ENCODE measurements around the gene SERGEF.
"Not testable (repeated sequence)": the region's sequence is repeated elsewhere in the genome, so short reads cannot be mapped to it uniquely, and the experiment has no call there.

SERGEF gene

DNA sequence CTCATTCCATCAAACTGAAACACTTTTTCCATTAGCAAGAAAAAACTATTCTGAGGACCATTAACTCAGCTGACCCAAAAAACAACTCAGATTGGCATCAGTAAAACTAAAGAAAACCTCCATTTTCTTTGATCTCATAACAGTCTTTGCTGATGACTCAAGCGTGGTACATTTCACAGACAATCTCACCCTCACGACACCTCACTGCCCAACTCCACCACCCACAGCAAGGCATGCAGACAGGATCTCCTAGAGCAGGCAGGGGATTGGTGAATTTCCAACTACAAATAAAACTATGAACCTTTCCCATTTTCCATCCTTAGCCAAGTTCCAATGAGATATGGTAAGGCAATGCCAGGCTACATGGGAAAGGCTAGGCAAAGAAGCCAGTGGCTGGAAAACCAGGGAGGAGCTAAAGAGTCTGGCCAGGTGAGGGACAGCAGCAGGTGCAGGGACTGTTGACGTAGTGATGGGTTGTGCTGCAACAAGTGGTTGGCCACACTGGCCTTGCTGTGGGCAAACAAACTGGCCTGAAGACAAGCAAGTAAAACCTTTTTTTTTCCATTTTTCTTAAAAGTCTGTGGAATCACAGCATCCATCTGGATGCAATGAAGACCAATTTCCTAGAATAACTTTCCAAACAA is 97.2 kb downstream of the SERGEF start:
- in situ Hi-C loops (cut with MboI; ENCODE audit: low sequenced_read_pairs): no loop called here

GRCh38 chr11:17914957-17915356 is 97.9 kb downstream of the SERGEF start:
- in situ Hi-C loops (cut with MboI; ENCODE audit: low sequenced_read_pairs): no loop called here

- in situ Hi-C loops (cut with MboI; ENCODE audit: low sequenced_read_pairs): no loop called here
These were observed 105.8 kb downstream of the SERGEF start for GRCh38 chr11:17907046-17907445.

DNA sequence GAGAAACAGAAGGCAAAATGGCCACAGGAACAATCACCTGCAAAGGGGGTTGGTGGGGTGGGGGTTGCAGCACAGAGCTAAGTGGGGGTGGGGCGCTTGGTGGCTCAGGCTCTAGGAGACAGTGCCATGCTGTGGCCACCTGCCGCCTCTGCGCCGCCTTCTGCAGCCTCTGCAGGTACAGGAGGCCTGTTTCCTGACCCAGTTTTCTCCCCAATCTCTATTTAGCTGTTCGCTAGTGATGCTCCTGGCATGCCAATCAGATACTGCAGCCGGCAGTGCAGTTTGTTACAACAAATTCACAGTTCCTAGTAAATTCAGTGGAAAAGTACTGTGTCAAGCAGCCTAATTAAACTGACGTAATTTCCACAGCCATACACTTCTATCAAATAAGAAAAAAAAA is 106.4 kb downstream of the SERGEF start:
- in situ Hi-C loops (cut with MboI; ENCODE audit: low sequenced_read_pairs): no loop called here

GRCh38 chr11:17905477-17905876 is 107.4 kb downstream of the SERGEF start:
- in situ Hi-C loops (cut with MboI; ENCODE audit: low sequenced_read_pairs): no loop called here

GRCh38 chr11:17901481-17901880 is 111.4 kb downstream of the SERGEF start:
- in situ Hi-C loops (cut with MboI; ENCODE audit: low sequenced_read_pairs): no loop called here

GRCh38 chr11:17898782-17899181 is 114.1 kb downstream of the SERGEF start:
- in situ Hi-C loops (cut with MboI; ENCODE audit: low sequenced_read_pairs): no loop called here

GRCh38 chr11:17898071-17898470 is 114.8 kb downstream of the SERGEF start:
- in situ Hi-C loops (cut with MboI; ENCODE audit: low sequenced_read_pairs): no loop called here

- in situ Hi-C loops (cut with MboI; ENCODE audit: low sequenced_read_pairs): no loop called here
These were observed 115.4 kb downstream of the SERGEF start for GRCh38 chr11:17897495-17897894.

- in situ Hi-C loops (cut with MboI; ENCODE audit: low sequenced_read_pairs): not testable (repeated sequence)
These were observed 116.2 kb downstream of the SERGEF start for GRCh38 chr11:17896496-17897151.

GRCh38 chr11:17894929-17895658 is 117.8 kb downstream of the SERGEF start:
- in situ Hi-C loops (cut with MboI; ENCODE audit: low sequenced_read_pairs): no loop called here

DNA sequence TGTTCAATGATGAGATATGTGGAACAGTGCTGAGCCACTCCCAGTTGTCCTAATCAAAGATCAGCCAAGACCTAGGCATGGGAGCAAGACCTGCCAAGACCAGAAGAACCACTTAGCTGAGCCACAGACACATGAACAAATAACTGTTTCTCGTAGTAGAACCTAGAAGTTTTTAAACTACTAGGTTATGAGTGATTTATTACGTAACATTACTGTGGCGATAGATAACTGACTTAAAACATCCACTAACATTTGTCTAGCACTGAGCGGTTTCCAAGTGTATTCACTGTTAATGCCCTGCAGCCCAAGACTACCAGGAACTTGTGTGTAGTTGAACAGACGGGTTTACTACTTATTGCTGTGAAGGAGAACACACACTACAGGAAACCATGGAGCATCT is 120.4 kb downstream of the SERGEF start:
- in situ Hi-C loops (cut with MboI; ENCODE audit: low sequenced_read_pairs): no loop called here

GRCh38 chr11:17890325-17890724 is 122.5 kb downstream of the SERGEF start:
- in situ Hi-C loops (cut with MboI; ENCODE audit: low sequenced_read_pairs): no loop called here

- in situ Hi-C loops (cut with MboI; ENCODE audit: low sequenced_read_pairs): no loop called here
These were observed 125.1 kb downstream of the SERGEF start for GRCh38 chr11:17887779-17888178.

- in situ Hi-C loops (cut with MboI; ENCODE audit: low sequenced_read_pairs): no loop called here
These were observed 128.9 kb downstream of the SERGEF start for GRCh38 chr11:17883946-17884345.

DNA sequence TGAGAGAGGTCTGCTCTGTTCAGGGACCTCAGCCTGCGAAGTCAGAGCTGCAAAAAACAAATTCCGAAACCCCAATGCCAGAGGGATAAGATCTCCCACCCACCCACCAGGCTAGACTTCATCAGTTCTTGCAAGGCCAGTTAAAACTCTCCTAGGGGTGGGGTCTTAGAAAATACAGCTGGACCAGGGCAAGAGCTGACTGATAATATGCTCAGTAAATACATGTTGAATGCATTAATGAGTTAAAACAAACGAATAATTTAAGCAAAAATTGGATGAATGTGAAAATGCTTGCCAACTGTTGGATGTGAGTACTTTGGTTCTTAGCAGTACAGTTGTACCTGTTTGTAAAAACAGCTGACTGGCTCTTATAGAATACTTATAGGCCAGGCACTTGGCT is 129.8 kb downstream of the SERGEF start:
- in situ Hi-C loops (cut with MboI; ENCODE audit: low sequenced_read_pairs): no loop called here

DNA sequence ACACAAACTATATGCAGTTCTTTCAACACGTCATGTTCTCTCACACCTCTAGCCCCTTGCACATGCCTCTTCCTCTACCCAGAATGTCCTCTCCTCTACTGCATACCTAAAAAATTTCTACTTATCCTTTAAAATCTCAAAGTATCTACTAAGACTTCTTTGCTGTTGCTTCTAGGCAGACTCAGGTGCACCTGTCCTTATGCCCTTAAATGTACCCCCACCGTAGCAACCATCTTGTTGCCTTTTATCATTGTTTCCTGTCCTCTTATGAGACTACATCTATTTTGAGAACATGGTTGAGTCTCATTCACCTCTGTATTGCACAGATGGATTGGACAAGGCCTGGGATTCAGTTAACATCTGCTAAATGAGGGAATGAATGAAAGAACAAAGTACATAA is 134.1 kb downstream of the SERGEF start:
- in situ Hi-C loops (cut with MboI; ENCODE audit: low sequenced_read_pairs): no loop called here

- in situ Hi-C loops (cut with MboI; ENCODE audit: low sequenced_read_pairs): no loop called here
These were observed 135.0 kb downstream of the SERGEF start for GRCh38 chr11:17877886-17878285.

DNA sequence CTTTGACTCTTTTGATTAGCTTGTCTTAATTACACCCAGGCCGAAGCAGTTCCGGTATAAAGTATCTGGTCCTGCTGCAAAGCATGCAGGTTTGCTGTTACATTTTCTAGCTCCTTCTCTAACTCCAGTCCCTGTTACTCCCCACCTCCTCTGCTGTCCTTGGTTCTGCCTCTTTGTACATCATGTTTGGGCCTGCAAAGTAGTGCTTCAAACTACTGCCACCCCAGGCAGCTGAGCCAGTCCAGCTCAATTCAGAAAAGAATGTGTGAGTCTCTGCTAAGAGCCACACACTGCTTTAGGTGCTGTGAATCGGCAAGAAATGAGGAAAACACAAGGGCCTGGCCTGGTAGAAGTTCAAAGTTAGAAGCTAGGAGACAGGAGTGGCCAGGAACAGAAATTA is 136.0 kb downstream of the SERGEF start:
- in situ Hi-C loops (cut with MboI; ENCODE audit: low sequenced_read_pairs): no loop called here

DNA sequence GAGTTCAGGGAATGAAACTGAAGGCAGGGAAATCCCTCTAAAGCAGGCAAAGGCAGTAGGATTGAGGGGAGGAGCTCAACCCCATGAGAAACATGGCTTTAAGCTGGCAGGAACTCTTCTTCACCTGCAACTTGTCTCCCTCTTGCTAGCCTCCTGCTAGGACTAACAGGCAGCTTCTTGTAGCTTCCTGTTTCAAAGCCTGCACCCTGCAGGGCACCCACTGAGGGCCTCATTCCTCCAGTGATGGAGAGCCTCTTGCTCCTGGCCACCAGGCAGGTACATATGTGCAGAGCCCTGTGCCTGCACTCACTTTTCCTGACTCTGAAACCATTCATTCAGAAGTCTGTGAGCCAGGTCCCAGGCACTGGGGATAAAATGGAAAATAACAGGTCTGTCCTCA is 137.0 kb downstream of the SERGEF start:
- in situ Hi-C loops (cut with MboI; ENCODE audit: low sequenced_read_pairs): no loop called here

DNA sequence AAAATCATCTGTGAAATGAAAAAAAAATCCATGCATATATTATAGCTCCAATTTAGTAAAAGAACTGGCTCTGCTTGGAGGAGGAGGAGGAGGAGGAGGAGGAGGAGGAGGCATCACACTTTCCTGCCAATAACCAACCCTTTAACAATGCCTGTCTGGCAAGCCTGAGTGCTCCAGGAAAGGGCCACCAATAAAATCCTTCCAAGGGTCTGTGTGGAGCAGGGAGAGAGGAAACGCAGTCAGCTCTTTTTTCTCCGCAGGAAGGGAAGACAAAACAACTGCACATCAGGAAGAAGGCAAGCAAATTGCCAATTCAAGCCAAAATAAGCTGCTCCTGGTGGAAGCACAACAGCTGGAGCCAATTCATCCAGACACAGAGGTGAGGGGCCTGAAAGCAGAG is 139.3 kb downstream of the SERGEF start:
- in situ Hi-C loops (cut with MboI; ENCODE audit: low sequenced_read_pairs): no loop called here

- in situ Hi-C loops (cut with MboI; ENCODE audit: low sequenced_read_pairs): not testable (repeated sequence)
These were observed 144.4 kb downstream of the SERGEF start for GRCh38 chr11:17868398-17868797.
